Prostate gland (tissue), 2 donors: ENCODE results near the gene FBXL4.

Source experiments
- CTCF ChIP-seq, 4 experiments: fragments of 200-600 bp in 2 of 4; fragments of 450-650 bp in 2 of 4; sonication (generic) in 2 of 4; IDR thresholded peaks; 1 replicate in 3 of 4; 2 replicates in 1 of 4; pipeline ENCODE4 v1.5.1; 2016 to 2019; ENCODE audit warnings: antibody characterized with exemption in 4 of 4, mild to moderate bottlenecking in 2 of 4, moderate library complexity in 2 of 4
- POLR2A ChIP-seq: fragments of 450-650 bp; IDR thresholded peaks from one replicate; pipeline ENCODE4 v1.6.1; 2016; ENCODE audit warnings: antibody characterized with exemption, mild to moderate bottlenecking

GRCh38 chr6:98925831-98926230 lies 21.9 kb downstream of the FBXL4 start:
- TF ChIP-seq POLR2A, result no peak
- no peak for TF ChIP-seq CTCF (IDR thresholded peaks at IDR 0.05)
